ENCODE measurements around the gene TIMM10B.

TIMM10B gene

GRCh38 chr11:6458352-6459098, 22.8 kb upstream of the TIMM10B start:
- TF ChIP-seq POLR2AphosphoS5 (IDR thresholded peaks at IDR 0.05; ENCODE audit: low read depth, low read length) (no peak), SIN3A (IDR thresholded peaks at IDR 0.05; ENCODE audit: borderline replicate concordance, insufficient read depth, low read length) (no peak), TAF1 (IDR thresholded peaks at IDR 0.05; ENCODE audit: borderline replicate concordance, insufficient read depth, low read length) (no peak), FOXP2 (optimal IDR thresholded peaks at IDR 0.05; ENCODE audit: borderline replicate concordance, extremely low read depth, extremely low read length, insufficient read depth) (no peak), REST (IDR thresholded peaks at IDR 0.05; ENCODE audit: insufficient read depth in 1 of 2, low read depth in 2 of 2, low read length in 2 of 2) (no peak)

- TF ChIP-seq FOXP2 (optimal IDR thresholded peaks at IDR 0.05; ENCODE audit: borderline replicate concordance, extremely low read depth, extremely low read length, insufficient read depth) (no peak), SIN3A (IDR thresholded peaks at IDR 0.05; ENCODE audit: borderline replicate concordance, insufficient read depth, low read length) (no peak), REST (IDR thresholded peaks at IDR 0.05; ENCODE audit: insufficient read depth in 1 of 2, low read depth in 2 of 2, low read length in 2 of 2) (no peak), TAF1 (IDR thresholded peaks at IDR 0.05; ENCODE audit: borderline replicate concordance, insufficient read depth, low read length) (no peak), POLR2AphosphoS5 (IDR thresholded peaks at IDR 0.05; ENCODE audit: low read depth, low read length) (no peak)
Observed at GRCh38 chr11:6459099-6459450, 22.2 kb upstream of the TIMM10B start.

- TF ChIP-seq TAF1 (IDR thresholded peaks at IDR 0.05; ENCODE audit: borderline replicate concordance, insufficient read depth, low read length): 0 out of 2 replicates have a peak, but pooled peaks have one; percentile 68
- TF ChIP-seq SIN3A (IDR thresholded peaks at IDR 0.05; ENCODE audit: borderline replicate concordance, insufficient read depth, low read length): no peak
- no peak for TF ChIP-seq REST (IDR thresholded peaks at IDR 0.05; ENCODE audit: insufficient read depth in 1 of 2, low read depth in 2 of 2, low read length in 2 of 2)
- peak; percentile 96 for TF ChIP-seq POLR2AphosphoS5 (IDR thresholded peaks at IDR 0.05; ENCODE audit: low read depth, low read length)
- peak; percentile 23 for TF ChIP-seq FOXP2 (optimal IDR thresholded peaks at IDR 0.05; ENCODE audit: borderline replicate concordance, extremely low read depth, extremely low read length, insufficient read depth)
Observed at GRCh38 chr11:6468712-6469495, 12.4 kb upstream of the TIMM10B start.

- TF ChIP-seq FOXP2 (optimal IDR thresholded peaks at IDR 0.05; ENCODE audit: borderline replicate concordance, extremely low read depth, extremely low read length, insufficient read depth) (no peak), REST (IDR thresholded peaks at IDR 0.05; ENCODE audit: insufficient read depth in 1 of 2, low read depth in 2 of 2, low read length in 2 of 2) (no peak), TAF1 (IDR thresholded peaks at IDR 0.05; ENCODE audit: borderline replicate concordance, insufficient read depth, low read length) (no peak), POLR2AphosphoS5 (IDR thresholded peaks at IDR 0.05; ENCODE audit: low read depth, low read length) (no peak), SIN3A (IDR thresholded peaks at IDR 0.05; ENCODE audit: borderline replicate concordance, insufficient read depth, low read length) (no peak)
Observed at GRCh38 chr11:6469599-6469998, 11.7 kb upstream of the TIMM10B start.
